Measurements from ENCODE around the gene TAOK3.

The TAOK3 gene

GRCh38 chr12:118107694-118108093 is 265.0 kb downstream of the TAOK3 start:
- TF ChIP-seq, protein P1, sequence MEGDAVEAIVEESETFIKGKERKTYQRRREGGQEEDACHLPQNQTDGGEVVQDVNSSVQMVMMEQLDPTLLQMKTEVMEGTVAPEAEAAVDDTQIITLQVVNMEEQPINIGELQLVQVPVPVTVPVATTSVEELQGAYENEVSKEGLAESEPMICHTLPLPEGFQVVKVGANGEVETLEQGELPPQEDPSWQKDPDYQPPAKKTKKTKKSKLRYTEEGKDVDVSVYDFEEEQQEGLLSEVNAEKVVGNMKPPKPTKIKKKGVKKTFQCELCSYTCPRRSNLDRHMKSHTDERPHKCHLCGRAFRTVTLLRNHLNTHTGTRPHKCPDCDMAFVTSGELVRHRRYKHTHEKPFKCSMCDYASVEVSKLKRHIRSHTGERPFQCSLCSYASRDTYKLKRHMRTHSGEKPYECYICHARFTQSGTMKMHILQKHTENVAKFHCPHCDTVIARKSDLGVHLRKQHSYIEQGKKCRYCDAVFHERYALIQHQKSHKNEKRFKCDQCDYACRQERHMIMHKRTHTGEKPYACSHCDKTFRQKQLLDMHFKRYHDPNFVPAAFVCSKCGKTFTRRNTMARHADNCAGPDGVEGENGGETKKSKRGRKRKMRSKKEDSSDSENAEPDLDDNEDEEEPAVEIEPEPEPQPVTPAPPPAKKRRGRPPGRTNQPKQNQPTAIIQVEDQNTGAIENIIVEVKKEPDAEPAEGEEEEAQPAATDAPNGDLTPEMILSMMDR (conservative IDR thresholded peaks at IDR 0.05; ENCODE audit: low read depth): no peak
- ChIA-PET CTCF (no interaction called here), POLR2A (ENCODE audit: low non-redundant PET) (no interaction called here)
- no peak for DNase-seq (ENCODE audit: low spot score)
- H3K27ac ChIP-seq: no peak overlapping the region

DNA sequence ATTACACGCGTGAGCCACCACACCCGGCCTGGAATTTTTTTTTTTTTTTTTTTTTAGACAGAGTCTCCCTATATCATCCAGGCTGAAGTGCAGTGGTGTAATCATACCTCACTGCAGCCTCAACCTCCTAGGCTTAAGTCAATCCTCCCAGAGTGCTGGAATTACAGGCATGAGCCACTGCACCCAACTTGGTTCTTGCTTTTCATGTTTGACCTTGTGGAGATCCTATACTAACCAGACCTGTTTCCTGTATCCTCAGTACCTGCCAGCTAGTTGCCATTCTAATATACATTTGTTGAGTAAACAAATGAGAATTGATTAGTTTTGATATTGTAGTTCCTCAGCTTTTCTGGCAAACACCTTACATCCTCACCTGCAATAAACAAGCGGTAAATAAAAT is 265.7 kb downstream of the TAOK3 start:
- no peak for DNase-seq (ENCODE audit: low spot score)
- ChIA-PET POLR2A (ENCODE audit: low non-redundant PET) (interaction anchor here (0.6 kb wide), 1 partner anchor 237 kb away, joined by 3 read pairs; no protein-coding TSS in a partner anchor), CTCF (interaction anchor here (0.6 kb wide), 1 partner anchor 21 kb away, joined by 5 read pairs; no protein-coding TSS in a partner anchor)
- TF ChIP-seq, protein P1 (conservative IDR thresholded peaks at IDR 0.05; ENCODE audit: low read depth): no peak
- H3K27ac ChIP-seq: no peak overlapping the region

- ChIA-PET CTCF (interaction anchor here (1.0 to 1.2 kb wide), 3 partner anchors 17 to 273 kb away, joined by 3 to 5 read pairs (median 4); partner anchors contain the start of gene SUDS3), POLR2A (ENCODE audit: low non-redundant PET) (interaction anchor here (0.6 kb wide), 1 partner anchor 31 kb away, joined by 5 read pairs; no protein-coding TSS in a partner anchor)
- TF ChIP-seq, protein P1 (conservative IDR thresholded peaks at IDR 0.05; ENCODE audit: low read depth): no peak
- DNase-seq (ENCODE audit: low spot score): peak; percentile 75
- H3K27ac ChIP-seq: peak within 1 kb of the TSS; percentile 83
Observed at GRCh38 chr12:118103601-118104382, 268.9 kb downstream of the TAOK3 start, which contains the start of gene VSIG10. Gene VSIG10 (minus strand): TSS chr12:118104011. CDS start chr12:118103671, 340 bp downstream.

- CTCF ChIA-PET: interaction anchor here (1.0 to 1.2 kb wide), 3 partner anchors 18 to 273 kb away, joined by 3 to 5 read pairs (median 4); partner anchors contain the start of gene SUDS3
- POLR2A ChIA-PET (ENCODE audit: low non-redundant PET): interaction anchor here (0.6 kb wide), 1 partner anchor 31 kb away, joined by 5 read pairs; no protein-coding TSS in a partner anchor
- H3K27ac ChIP-seq: peak overlapping the region; percentile 83
- TF ChIP-seq, protein P1 (conservative IDR thresholded peaks at IDR 0.05; ENCODE audit: low read depth): no peak
- DNase-seq (ENCODE audit: low spot score): peak; percentile 22
Observed at GRCh38 chr12:118103201-118103600, 269.5 kb downstream of the TAOK3 start.

GRCh38 chr12:118102609-118103008 is 270.1 kb downstream of the TAOK3 start:
- peak; percentile 29 for DNase-seq (ENCODE audit: low spot score)
- H3K27ac ChIP-seq: peak overlapping the region; percentile 83
- POLR2A ChIA-PET (ENCODE audit: low non-redundant PET): interaction anchor here (0.6 kb wide), 1 partner anchor 96 kb away, joined by 4 read pairs; no protein-coding TSS in a partner anchor
- CTCF ChIA-PET: interaction anchor here (1.0 to 1.1 kb wide), 3 partner anchors 34 to 274 kb away, joined by 3 to 4 read pairs (median 3); partner anchors contain the start of gene SUDS3
- TF ChIP-seq, protein P1 (conservative IDR thresholded peaks at IDR 0.05; ENCODE audit: low read depth): no peak

GRCh38 chr12:118102070-118102469 is 270.6 kb downstream of the TAOK3 start:
- POLR2A ChIA-PET (ENCODE audit: low non-redundant PET): interaction anchor here (0.6 kb wide), 1 partner anchor 96 kb away, joined by 4 read pairs; no protein-coding TSS in a partner anchor

More at GRCh38 chr12:118102070-118102469, 270.6 kb downstream of the TAOK3 start:
- CTCF ChIA-PET: interaction anchor here (0.8 to 1.1 kb wide), 2 partner anchors 60 to 274 kb away, joined by 3 to 4 read pairs; no protein-coding TSS in a partner anchor
- TF ChIP-seq, protein P1 (conservative IDR thresholded peaks at IDR 0.05; ENCODE audit: low read depth): no peak
- peak; percentile 89 for DNase-seq (ENCODE audit: low spot score)
- peak overlapping the region; percentile 83 for H3K27ac ChIP-seq
